DND-41 (cell line): ENCODE data around the gene AMTN.
"Not testable (repeated sequence)": the region's sequence is repeated elsewhere in the genome, so short reads cannot be mapped to it uniquely, and the experiment has no call there.

ENCODE experiments used
- CTCF ChIP-seq: IDR thresholded peaks from 2 replicates; pipeline ENCODE4 v1.5.1; 2012; ENCODE audit warnings: borderline replicate concordance, low read length, moderate library complexity, mild to moderate bottlenecking; ENCODE audit not compliant: poor library complexity, severe bottlenecking; ENCODE audit errors: extremely low read depth
- EZH2 ChIP-seq: IDR thresholded peaks from 3 replicates; pipeline ENCODE4 v1.6.1; 2012; ENCODE audit warnings: borderline replicate concordance, low read depth, mild to moderate bottlenecking, moderate library complexity, low read length, inconsistent platforms; ENCODE audit not compliant: severe bottlenecking

- TF ChIP-seq CTCF, EZH2: not testable (repeated sequence)
Measured at GRCh38 chr4:70501838-70502237, 16.5 kb upstream of the AMTN start.
